GM19452 (cell line): ENCODE measurements around the gene THBS3.
"Not testable (repeated sequence)": the region's sequence is repeated elsewhere in the genome, so short reads cannot be mapped to it uniquely, and the experiment has no call there.

Source experiments
- ATAC-seq: cut with Tn5 transposase; IDR thresholded peaks from one replicate; pipeline ENCODE4 v1.9.1; 2021; ENCODE audit not compliant: unreplicated experiment

Gene THBS3

GRCh38 chr1:155207806-155208540 lies at the start of gene THBS3:
TSS of gene THBS3 (minus strand) at chr1:155207897. CDS start at chr1:155207876, 21 bp downstream.
- no peak for ATAC-seq

GRCh38 chr1:155256058-155256852 lies 48.6 kb upstream of the THBS3 start:
- ATAC-seq: no peak

GRCh38 chr1:155255243-155256007 lies 47.7 kb upstream of the THBS3 start, which contains the start of gene ENTREP3:
TSS of gene ENTREP3 (minus strand) at chr1:155255483. CDS start at chr1:155254877, 606 bp downstream.
- ATAC-seq: no peak

- no peak for ATAC-seq
Measured at GRCh38 chr1:155254714-155255242, 47.1 kb upstream of the THBS3 start.

GRCh38 chr1:155254228-155254713 lies 46.6 kb upstream of the THBS3 start:
- no peak for ATAC-seq

DNA sequence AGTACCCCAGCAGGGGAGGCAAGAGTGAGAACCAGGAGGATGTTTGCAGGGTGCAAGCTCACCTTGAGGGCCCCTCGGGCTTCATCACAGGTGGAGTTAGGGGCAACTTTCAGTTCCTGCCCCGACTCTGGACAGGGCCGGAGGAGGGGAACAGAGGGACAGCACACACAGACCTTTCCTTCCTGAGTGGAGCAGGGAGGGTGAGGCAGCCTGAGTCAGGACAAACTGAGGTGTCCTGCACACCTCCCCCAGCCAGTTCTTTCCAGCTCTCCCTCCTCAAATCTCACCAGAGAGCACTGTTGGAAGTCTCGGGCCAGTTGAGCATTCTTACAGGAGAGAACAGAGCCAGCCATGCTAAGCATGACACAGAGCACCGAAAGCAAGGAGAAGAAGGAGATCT lies 46.1 kb upstream of the THBS3 start:
- no peak for ATAC-seq

DNA sequence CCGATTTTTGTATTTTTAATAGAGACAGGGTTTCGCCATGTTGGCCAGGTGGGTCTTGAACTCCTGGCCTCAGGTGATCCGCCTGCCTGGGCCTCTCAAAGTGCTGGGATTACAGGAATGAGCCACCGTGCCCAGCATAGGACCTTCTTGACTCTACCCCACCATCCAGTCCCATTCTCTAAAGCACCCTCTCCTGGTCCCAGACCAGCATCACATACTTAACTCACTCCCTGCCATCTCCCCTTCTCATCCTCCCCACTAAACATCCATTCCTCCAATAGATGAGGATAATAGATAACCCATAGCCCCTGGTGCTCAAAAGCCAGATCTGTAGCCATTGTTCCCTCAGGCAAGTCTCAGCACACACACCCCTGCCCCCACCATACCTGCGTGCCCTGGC lies 45.5 kb upstream of the THBS3 start:
- no peak for ATAC-seq

DNA sequence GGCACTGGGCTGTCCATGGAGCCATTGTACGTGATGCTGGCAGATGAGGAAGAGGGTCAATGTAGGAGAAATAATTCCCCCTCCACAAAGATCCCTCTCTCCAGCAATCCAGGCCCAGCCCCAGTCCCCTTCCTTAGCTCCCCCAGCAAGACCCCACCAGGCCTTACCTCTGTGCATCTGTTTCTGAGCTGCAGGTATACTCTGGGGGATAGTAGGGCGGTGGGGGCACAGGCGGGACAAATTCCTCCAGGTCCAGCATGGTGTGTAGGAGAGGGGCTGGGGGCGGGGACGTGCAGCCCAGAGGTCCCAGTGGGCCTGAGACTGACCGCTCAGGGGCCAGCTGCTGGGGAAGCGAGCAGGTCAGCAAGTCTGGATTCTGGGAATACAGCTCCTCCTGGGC lies 43.9 kb upstream of the THBS3 start:
- no peak for ATAC-seq

DNA sequence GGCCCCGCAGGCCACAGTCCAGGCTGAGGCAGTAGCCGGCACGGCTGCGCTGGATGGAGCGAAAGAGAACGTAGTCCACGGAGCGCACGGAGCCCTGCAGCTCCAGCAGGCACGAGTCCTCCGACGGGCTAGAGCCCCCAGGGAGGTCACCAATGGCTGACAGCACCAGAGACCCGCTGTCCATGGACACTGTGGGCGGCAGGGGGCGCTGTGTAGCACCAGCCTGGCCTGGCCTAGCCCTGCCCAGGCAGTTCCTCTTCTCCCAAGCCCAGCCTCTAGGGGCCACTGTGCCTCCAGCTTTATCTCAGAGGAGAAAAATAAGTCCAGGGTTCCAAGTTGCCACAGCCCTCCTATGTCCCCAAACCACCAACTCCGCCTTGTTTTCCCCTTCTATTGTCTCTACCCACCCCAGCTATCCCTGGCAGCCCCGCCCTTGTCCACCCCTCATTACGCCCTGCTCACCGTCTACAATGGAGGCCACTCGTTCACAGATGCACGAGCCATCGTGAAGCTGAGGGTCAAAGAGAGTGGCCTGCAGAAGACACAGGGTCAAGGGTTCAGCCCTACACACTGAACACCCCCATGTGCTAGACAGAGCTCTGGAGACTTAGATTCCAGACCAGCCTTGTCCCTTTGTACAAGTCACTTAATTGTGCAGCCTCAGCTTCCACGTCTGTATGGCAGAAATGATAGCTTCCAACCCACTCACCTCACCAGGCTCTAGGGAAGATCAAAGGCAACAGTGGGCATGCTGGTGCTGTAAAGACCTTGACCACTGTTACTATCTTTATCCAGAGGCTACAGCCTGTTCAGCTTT lies 43.1 kb upstream of the THBS3 start:
- peak; percentile 80 for ATAC-seq

DNA sequence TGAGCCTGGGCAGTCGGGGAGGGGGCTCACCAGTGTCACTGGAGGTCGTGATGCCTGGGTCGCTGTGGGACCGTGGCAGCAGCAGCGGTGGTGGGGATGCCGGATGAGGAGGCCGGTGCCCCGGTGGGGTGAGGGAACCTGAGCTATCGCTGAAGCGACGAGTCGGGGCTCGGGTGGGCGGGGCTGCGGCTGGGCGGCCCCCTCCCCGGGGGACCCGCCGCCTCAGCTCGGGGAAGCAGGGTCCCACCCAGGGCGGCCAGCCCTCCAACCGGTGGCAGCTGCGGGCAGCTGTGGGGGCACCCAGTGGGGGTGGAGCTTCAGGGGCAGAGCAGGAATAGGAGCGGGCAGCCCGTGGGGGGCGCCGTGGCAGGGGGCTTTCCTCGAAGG lies 42.5 kb upstream of the THBS3 start:
- ATAC-seq: peak; percentile 13

- no peak for ATAC-seq
Measured at GRCh38 chr1:155247667-155248553, 40.2 kb upstream of the THBS3 start.

DNA sequence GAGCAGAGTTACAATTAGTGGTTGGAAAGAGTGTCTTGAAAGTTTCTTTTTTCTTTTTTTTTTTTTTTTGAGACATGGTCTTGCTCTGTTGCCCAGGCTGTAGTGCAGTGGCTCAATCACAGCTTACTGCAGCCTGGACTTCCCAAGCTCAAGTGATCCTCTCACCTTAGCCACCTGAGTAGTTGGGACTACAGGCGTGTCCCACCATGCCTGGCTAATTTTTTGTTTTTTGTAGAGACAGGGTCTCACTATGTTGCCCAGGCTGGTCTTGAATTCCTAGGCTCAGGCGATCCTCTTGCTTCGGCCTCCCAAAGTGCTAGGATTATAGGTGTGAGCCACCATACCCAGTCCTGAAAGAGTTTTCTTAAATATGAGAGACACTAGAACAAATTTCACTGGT lies 39.1 kb upstream of the THBS3 start:
- not testable (repeated sequence) for ATAC-seq

- no peak for ATAC-seq
Measured at GRCh38 chr1:155245163-155245524, 37.4 kb upstream of the THBS3 start.

GRCh38 chr1:155244368-155245162 lies 36.9 kb upstream of the THBS3 start:
- ATAC-seq: peak; percentile 83

GRCh38 chr1:155242805-155243358 lies 35.2 kb upstream of the THBS3 start:
- ATAC-seq: no peak

DNA sequence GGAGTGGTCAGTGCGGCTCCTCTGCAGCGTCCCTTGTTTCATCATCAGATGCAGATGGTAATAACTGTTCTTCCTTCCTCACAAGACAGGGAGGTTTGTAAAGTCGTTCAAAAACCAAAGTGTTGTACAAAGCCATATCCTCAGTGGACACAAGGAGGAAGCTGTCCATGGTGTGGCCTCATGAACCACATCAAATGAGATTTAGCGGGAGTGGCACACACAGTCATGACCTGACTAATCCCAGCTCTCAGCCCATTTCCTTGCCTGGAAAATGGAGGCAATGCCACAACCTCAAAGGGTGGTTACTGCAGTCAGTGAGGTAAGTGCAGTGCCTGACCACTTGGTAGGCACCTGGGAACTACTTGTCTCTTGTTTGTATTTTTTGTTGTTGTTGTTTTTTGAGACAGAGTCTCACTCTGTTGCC lies 34.2 kb upstream of the THBS3 start:
- ATAC-seq: no peak

- ATAC-seq: no peak
Measured at GRCh38 chr1:155241069-155241679, 33.5 kb upstream of the THBS3 start.

GRCh38 chr1:155236451-155236850 lies 28.8 kb upstream of the THBS3 start:
- ATAC-seq: no peak
